ENCODE results near the gene BRPF1.

- TF ChIP-seq, protein P1, sequence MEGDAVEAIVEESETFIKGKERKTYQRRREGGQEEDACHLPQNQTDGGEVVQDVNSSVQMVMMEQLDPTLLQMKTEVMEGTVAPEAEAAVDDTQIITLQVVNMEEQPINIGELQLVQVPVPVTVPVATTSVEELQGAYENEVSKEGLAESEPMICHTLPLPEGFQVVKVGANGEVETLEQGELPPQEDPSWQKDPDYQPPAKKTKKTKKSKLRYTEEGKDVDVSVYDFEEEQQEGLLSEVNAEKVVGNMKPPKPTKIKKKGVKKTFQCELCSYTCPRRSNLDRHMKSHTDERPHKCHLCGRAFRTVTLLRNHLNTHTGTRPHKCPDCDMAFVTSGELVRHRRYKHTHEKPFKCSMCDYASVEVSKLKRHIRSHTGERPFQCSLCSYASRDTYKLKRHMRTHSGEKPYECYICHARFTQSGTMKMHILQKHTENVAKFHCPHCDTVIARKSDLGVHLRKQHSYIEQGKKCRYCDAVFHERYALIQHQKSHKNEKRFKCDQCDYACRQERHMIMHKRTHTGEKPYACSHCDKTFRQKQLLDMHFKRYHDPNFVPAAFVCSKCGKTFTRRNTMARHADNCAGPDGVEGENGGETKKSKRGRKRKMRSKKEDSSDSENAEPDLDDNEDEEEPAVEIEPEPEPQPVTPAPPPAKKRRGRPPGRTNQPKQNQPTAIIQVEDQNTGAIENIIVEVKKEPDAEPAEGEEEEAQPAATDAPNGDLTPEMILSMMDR (IDR thresholded peaks at IDR 0.05; ENCODE audit: low read depth, low read length, poor library complexity, severe bottlenecking): no peak
- no peak for TF ChIP-seq EZH2phosphoT487 (IDR thresholded peaks at IDR 0.05; ENCODE audit: borderline replicate concordance, low read length)
Measured at GRCh38 chr3:9721700-9722060, 9.9 kb upstream of the BRPF1 start.
